Liver (tissue), 9 donors: ENCODE measurements around the gene KAZALD1. TPM values are rescaled to one million over a fixed set of nuclear protein-coding genes. Genes with fewer than 3 reads are reported as not detected.

Source experiments
- DNase-seq: peaks from one replicate; pipeline ENCODE4 v3.0.0-alpha.2; 2017; ENCODE audit warnings: low spot score
- H3K27ac ChIP-seq, 2 donors: one replicate each; pipeline ENCODE4 v1.7.0; 2013; ENCODE audit warnings: inconsistent platforms in 2 of 2, low read length in 2 of 2, control low read depth in 1 of 2, low read depth in 1 of 2, mild to moderate bottlenecking in 1 of 2
- H3K27me3 ChIP-seq, 4 donors: one replicate each; pipeline versions ENCODE4 v1.6.1 to v1.7.0; 2013; ENCODE audit warnings: low read length in 3 of 4, inconsistent platforms in 1 of 4, mild to moderate bottlenecking in 1 of 4, moderate library complexity in 1 of 4; ENCODE audit not compliant: control insufficient read depth in 4 of 4, insufficient read depth in 4 of 4
- H3K36me3 ChIP-seq, 4 donors: one replicate each; pipeline versions ENCODE4 v1.6.1 to v1.7.0; 2013; ENCODE audit warnings: low read length in 3 of 4, mild to moderate bottlenecking in 3 of 4, low read depth in 1 of 4, moderate library complexity in 1 of 4; ENCODE audit not compliant: control insufficient read depth in 4 of 4, insufficient read depth in 3 of 4
- H3K4me1 ChIP-seq, 4 donors: one replicate each; pipeline versions ENCODE4 v1.6.1 to v1.7.0; 2013; ENCODE audit warnings: low read length in 3 of 4, mild to moderate bottlenecking in 3 of 4, moderate library complexity in 1 of 4; ENCODE audit not compliant: control insufficient read depth in 4 of 4, insufficient read depth in 4 of 4
- H3K4me3 ChIP-seq, 3 donors: one replicate each; pipeline versions ENCODE4 v1.6.1 to v1.7.0; 2013; ENCODE audit warnings: low read length in 3 of 3, control low read depth in 1 of 3, low read depth in 1 of 3, mild to moderate bottlenecking in 1 of 3
- H3K9ac ChIP-seq, 2 donors: one replicate each; pipeline ENCODE4 v1.7.0; 2013; ENCODE audit warnings: low read length in 2 of 2, mild to moderate bottlenecking in 2 of 2, moderate library complexity in 2 of 2, control low read depth in 1 of 2, low read depth in 1 of 2
- H3K9me3 ChIP-seq, 4 donors: one replicate each; pipeline versions ENCODE4 v1.6.1 to v1.7.0; 2013; ENCODE audit warnings: low read length in 3 of 4; ENCODE audit not compliant: control insufficient read depth in 4 of 4
- EGR1 ChIP-seq, 2 donors: IDR thresholded peaks; 2 replicates each; pipeline ENCODE4 v1.6.1; 2016 to 2018; ENCODE audit warnings: antibody characterized with exemption in 2 of 2, low read depth in 2 of 2
- FOXA1 ChIP-seq: IDR thresholded peaks from 2 replicates; pipeline ENCODE4 v1.6.1; 2016; ENCODE audit warnings: antibody characterized with exemption
- FOXA2 ChIP-seq: IDR thresholded peaks from 2 replicates; pipeline ENCODE4 v1.6.1; 2016; ENCODE audit warnings: antibody characterized with exemption
- GABPA ChIP-seq, 2 donors: IDR thresholded peaks in 1 of 2; conservative IDR thresholded peaks in 1 of 2; 2 replicates each; pipeline ENCODE4 v1.6.1; 2016; ENCODE audit warnings: antibody characterized with exemption in 2 of 2, mild to moderate bottlenecking in 1 of 2, moderate library complexity in 1 of 2
- HNF4G ChIP-seq: IDR thresholded peaks from 2 replicates; pipeline ENCODE4 v1.6.1; 2016; ENCODE audit warnings: antibody characterized with exemption
- NR2F2 ChIP-seq: IDR thresholded peaks from 2 replicates; pipeline ENCODE4 v1.6.1; 2016; ENCODE audit warnings: antibody characterized with exemption
- RAD21 ChIP-seq, 2 donors: IDR thresholded peaks; 2 replicates each; pipeline ENCODE4 v1.6.1; 2016; ENCODE audit warnings: antibody characterized with exemption in 2 of 2, mild to moderate bottlenecking in 2 of 2
- RXRA ChIP-seq, 2 donors: IDR thresholded peaks; 2 replicates each; pipeline ENCODE4 v1.6.1; 2017 to 2018; ENCODE audit warnings: antibody characterized with exemption in 2 of 2, mild to moderate bottlenecking in 1 of 2
- TAF1 ChIP-seq: conservative IDR thresholded peaks from 2 replicates; pipeline ENCODE4 v1.6.1; 2016; ENCODE audit warnings: antibody characterized with exemption, mild to moderate bottlenecking
- YY1 ChIP-seq: IDR thresholded peaks from 2 replicates; pipeline ENCODE4 v1.6.1; 2016; ENCODE audit warnings: antibody characterized with exemption, mild to moderate bottlenecking
- WGBS: extraction: QIAGEN DNeasy Blood & Tissue Kit; methylation state at CpG from one replicate; pipeline ENCODE4 v1.1.7; 2013; 5-methylcytosine and 5-hydroxymethylcytosine counted together
- polyA plus RNA-seq, 2 donors: library from polyadenylated mRNA; stranded (reverse) in 1 of 2; unstranded in 1 of 2; fragments of 200-250 nt in 1 of 2; fragments of >200 nt in 1 of 2; fragmentation: Nextera tagmentation in 1 of 2; extraction: Ambion mirVana in 1 of 2; gene quantifications; one replicate each; pipeline versions ENCODE4 v1.2.1 to v1.2.3, GENCODE V29; 2013 to 2015
- total RNA-seq, 2 donors: library from RNA; depleted of rRNA; stranded (reverse); fragments of >200 nt; gene quantifications; one replicate each; pipeline ENCODE4 v1.2.3, GENCODE V29; 2014
- TF ChIP-seq, protein P1 (sequence below): IDR thresholded peaks from 2 replicates; pipeline ENCODE4 v1.6.1; 2016; ENCODE audit warnings: antibody characterized with exemption
- TF ChIP-seq, protein P2 (sequence below): IDR thresholded peaks from 2 replicates; pipeline ENCODE4 v1.6.1; 2016; ENCODE audit warnings: antibody characterized with exemption
- TF ChIP-seq, protein P3 (sequence below): fragments of 150-350 bp; IDR thresholded peaks from 2 replicates; pipeline ENCODE4 v1.5.1; 2017; ENCODE audit warnings: improper control_type of control experiment, low read depth, low read length; ENCODE audit not compliant: missing input control
- donor health status: healthy.
- donor health status: healthy.
- donor health status: healthy.
- donor health status: healthy.
- donor health status: healthy.

The KAZALD1 gene
- total and polyA plus RNA-seq, 4 donors = 0.21 to 1.2 (median 0.71) TPM

DNA sequence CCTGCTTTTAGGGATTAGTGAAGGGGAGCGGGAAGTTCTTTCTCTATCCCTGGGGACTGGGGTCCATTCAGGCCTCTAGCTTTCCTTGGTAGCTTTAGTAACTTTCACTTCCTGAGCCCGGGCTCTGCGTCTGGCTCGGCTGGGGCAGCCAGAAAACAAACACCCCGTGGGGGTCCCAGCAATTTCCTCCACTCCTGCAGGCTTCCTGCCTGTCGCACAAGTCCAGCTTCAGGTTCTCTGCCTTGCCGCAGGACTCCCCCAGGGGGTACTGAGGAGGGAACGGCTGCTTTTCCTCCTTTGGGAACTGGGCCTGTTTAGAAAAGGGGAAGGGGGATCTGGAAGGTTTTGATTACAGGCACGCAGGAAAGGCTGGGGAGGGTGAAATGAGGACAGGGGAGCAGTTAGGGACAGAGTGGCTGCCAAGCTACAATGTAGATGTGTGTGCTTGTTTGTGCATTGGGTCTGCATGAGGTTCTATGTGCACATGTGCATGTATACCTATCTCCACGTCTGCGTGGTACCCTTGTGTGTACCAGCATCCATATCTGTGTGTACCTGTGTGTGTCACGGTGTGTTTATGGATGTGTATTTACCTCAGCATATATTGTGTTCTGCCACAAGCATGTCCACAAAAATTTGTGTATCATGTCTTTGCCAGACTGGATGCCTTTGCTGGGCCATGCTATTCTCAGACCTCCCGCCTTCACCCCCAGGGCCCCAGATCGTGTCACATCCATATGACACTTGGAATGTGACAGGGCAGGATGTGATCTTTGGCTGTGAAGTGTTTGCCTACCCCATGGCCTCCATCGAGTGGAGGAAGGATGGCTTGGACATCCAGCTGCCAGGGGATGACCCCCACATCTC is 2.0 kb downstream of the KAZALD1 start:
- Histone ChIP-seq H3K36me3 (no peaks in the 10 kb centered on the region), H3K9me3 (no peaks in the 10 kb centered on the region), H3K4me1 (peaks cover 23 to 54% (median 34%) of the 10 kb centered on the region in 4 donors), H3K9ac (no peak overlapping the region), H3K27me3 (peaks cover 0 to 4% (median under 1%) of the 10 kb centered on the region in 4 donors), H3K4me3 (no peak overlapping the region), H3K27ac (no peak overlapping the region)
- TF ChIP-seq RAD21 (IDR thresholded peaks at IDR 0.05) (no peak), TAF1 (no peak), RXRA (IDR thresholded peaks at IDR 0.05) (no peak), HNF4G (no peak), YY1 (no peak)
- TF ChIP-seq, protein P1, sequence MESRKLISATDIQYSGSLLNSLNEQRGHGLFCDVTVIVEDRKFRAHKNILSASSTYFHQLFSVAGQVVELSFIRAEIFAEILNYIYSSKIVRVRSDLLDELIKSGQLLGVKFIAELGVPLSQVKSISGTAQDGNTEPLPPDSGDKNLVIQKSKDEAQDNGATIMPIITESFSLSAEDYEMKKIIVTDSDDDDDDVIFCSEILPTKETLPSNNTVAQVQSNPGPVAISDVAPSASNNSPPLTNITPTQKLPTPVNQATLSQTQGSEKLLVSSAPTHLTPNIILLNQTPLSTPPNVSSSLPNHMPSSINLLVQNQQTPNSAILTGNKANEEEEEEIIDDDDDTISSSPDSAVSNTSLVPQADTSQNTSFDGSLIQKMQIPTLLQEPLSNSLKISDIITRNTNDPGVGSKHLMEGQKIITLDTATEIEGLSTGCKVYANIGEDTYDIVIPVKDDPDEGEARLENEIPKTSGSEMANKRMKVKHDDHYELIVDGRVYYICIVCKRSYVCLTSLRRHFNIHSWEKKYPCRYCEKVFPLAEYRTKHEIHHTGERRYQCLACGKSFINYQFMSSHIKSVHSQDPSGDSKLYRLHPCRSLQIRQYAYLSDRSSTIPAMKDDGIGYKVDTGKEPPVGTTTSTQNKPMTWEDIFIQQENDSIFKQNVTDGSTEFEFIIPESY = no peak
- DNase-seq = no peak
- WGBS = 68% methylated on average over 15 of the region's 15 CpGs

DNA sequence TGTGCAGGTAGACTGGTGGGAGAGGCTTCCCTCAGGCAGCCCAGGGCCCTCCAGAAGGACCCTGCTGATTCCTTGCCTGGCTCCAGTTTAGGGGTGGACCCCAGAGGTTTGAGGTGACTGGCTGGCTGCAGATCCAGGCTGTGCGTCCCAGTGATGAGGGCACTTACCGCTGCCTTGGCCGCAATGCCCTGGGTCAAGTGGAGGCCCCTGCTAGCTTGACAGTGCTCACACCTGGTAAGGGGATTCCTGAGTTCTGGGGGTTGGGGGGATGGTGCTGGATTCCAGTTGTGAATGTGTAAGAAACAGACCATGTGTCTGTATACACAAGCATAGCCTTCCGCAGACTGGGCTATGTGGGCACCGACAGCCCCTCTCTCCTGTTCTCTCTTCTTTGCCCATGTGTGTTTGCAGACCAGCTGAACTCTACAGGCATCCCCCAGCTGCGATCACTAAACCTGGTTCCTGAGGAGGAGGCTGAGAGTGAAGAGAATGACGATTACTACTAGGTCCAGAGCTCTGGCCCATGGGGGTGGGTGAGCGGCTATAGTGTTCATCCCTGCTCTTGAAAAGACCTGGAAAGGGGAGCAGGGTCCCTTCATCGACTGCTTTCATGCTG is 2.7 kb downstream of the KAZALD1 start:
- WGBS = 87% methylated on average over 9 of the region's 9 CpGs
- Histone ChIP-seq H3K4me3 (no peak overlapping the region), H3K4me1 (peaks cover 23 to 54% (median 34%) of the 10 kb centered on the region in 4 donors), H3K9ac (no peak overlapping the region), H3K36me3 (no peaks in the 10 kb centered on the region), H3K9me3 (no peaks in the 10 kb centered on the region), H3K27me3 (peaks cover 0 to 4% (median under 1%) of the 10 kb centered on the region in 4 donors), H3K27ac (no peak overlapping the region)
- TF ChIP-seq RXRA (IDR thresholded peaks at IDR 0.05) (no peak), FOXA1 (no peak), FOXA2 (no peak), YY1 (no peak), GABPA (IDR thresholded peaks at IDR 0.05 in 1 of 2, conservative IDR thresholded peaks at IDR 0.05 in 1 of 2) (no peak), HNF4G (no peak), EGR1 (IDR thresholded peaks at IDR 0.05; ENCODE audit: low read depth in 2 of 2) (no peak), TAF1 (no peak), RAD21 (IDR thresholded peaks at IDR 0.05) (no peak), NR2F2 (no peak)
- TF ChIP-seq, protein P2, sequence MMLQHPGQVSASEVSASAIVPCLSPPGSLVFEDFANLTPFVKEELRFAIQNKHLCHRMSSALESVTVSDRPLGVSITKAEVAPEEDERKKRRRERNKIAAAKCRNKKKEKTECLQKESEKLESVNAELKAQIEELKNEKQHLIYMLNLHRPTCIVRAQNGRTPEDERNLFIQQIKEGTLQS = no peak
- TF ChIP-seq, protein P1 = no peak
- TF ChIP-seq, protein P3, sequence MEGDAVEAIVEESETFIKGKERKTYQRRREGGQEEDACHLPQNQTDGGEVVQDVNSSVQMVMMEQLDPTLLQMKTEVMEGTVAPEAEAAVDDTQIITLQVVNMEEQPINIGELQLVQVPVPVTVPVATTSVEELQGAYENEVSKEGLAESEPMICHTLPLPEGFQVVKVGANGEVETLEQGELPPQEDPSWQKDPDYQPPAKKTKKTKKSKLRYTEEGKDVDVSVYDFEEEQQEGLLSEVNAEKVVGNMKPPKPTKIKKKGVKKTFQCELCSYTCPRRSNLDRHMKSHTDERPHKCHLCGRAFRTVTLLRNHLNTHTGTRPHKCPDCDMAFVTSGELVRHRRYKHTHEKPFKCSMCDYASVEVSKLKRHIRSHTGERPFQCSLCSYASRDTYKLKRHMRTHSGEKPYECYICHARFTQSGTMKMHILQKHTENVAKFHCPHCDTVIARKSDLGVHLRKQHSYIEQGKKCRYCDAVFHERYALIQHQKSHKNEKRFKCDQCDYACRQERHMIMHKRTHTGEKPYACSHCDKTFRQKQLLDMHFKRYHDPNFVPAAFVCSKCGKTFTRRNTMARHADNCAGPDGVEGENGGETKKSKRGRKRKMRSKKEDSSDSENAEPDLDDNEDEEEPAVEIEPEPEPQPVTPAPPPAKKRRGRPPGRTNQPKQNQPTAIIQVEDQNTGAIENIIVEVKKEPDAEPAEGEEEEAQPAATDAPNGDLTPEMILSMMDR = no peak
- no peak for DNase-seq
